MM.1S (cell line): ENCODE data around the gene EPX.

Source experiments
- DNase-seq: peaks from one replicate; pipeline ENCODE4 v3.0.0-alpha.2; 2015
- H2AFZ ChIP-seq: fragments of 300-600 bp; sonication (generic); 2 replicates; pipeline ENCODE4 v1.6.0; 2016; ENCODE audit warnings: antibody characterized with exemption, low read length
- H3F3A ChIP-seq: fragments of 300-600 bp; sonication (generic); 2 replicates; pipeline ENCODE4 v1.6.1; 2016; ENCODE audit warnings: mild to moderate bottlenecking, antibody characterized with exemption, low read length, moderate library complexity, mixed read lengths; ENCODE audit not compliant: insufficient read depth
- H3K27ac ChIP-seq: fragments of 300-600 bp; sonication (generic); 2 replicates; pipeline ENCODE4 v1.5.1; 2016; ENCODE audit warnings: mild to moderate bottlenecking, low read length
- H3K27me3 ChIP-seq: fragments of 300-600 bp; sonication (generic); replicated peaks from 2 replicates; pipeline ENCODE4 v1.6.0; 2016; ENCODE audit warnings: low read length; ENCODE audit not compliant: insufficient read depth
- H3K36me3 ChIP-seq: fragments of 300-600 bp; sonication (generic); replicated peaks from 2 replicates; pipeline ENCODE4 v1.6.1; 2016; ENCODE audit warnings: mild to moderate bottlenecking, low read length, mixed read lengths; ENCODE audit not compliant: insufficient read depth
- H3K4me1 ChIP-seq: fragments of 300-600 bp; sonication (generic); 2 replicates; pipeline ENCODE4 v1.6.1; 2016; ENCODE audit warnings: low read length, mixed read lengths
- H3K4me2 ChIP-seq: fragments of 300-600 bp; sonication (generic); 2 replicates; pipeline ENCODE4 v1.6.0; 2016; ENCODE audit warnings: low read depth, low read length
- H3K4me3 ChIP-seq: fragments of 300-600 bp; sonication (generic); 2 replicates; pipeline ENCODE4 v1.5.1; 2016; ENCODE audit warnings: low read length, mixed read lengths
- H3K79me2 ChIP-seq: fragments of 300-600 bp; sonication (generic); 2 replicates; pipeline ENCODE4 v1.6.1; 2016; ENCODE audit warnings: mixed run types, low read length, mixed read lengths
- H3K9ac ChIP-seq: fragments of 300-600 bp; sonication (generic); 2 replicates; pipeline ENCODE4 v1.6.1; 2016; ENCODE audit warnings: low read length, mixed read lengths
- H3K9me2 ChIP-seq: fragments of 300-600 bp; sonication (generic); replicated peaks from 2 replicates; pipeline ENCODE4 v1.6.1; 2016; ENCODE audit warnings: mild to moderate bottlenecking, low read length, mixed read lengths; ENCODE audit not compliant: insufficient read depth
- H3K9me3 ChIP-seq: fragments of 300-600 bp; sonication (generic); replicated peaks from 2 replicates; pipeline ENCODE4 v1.6.1; 2016; ENCODE audit warnings: mild to moderate bottlenecking, low read length, mixed read lengths; ENCODE audit not compliant: insufficient read depth
- H4K20me1 ChIP-seq: fragments of 300-600 bp; sonication (generic); 2 replicates; pipeline ENCODE4 v1.6.1; 2016; ENCODE audit warnings: mild to moderate bottlenecking, low read length, moderate library complexity, mixed read lengths; ENCODE audit not compliant: insufficient read depth
- CTCF ChIP-seq: fragments of 300-600 bp; sonication (generic); IDR thresholded peaks from 2 replicates; pipeline ENCODE4 v1.5.1; 2016; ENCODE audit warnings: antibody characterized with exemption, low read length, mixed read lengths
- EZH2 ChIP-seq: fragments of 300-600 bp; sonication (generic); optimal IDR thresholded peaks from 2 replicates; pipeline ENCODE3; 2017; ENCODE audit warnings: low read depth, mild to moderate bottlenecking, antibody characterized with exemption, low read length, mixed read lengths
- EZH2phosphoT487 ChIP-seq: fragments of 300-600 bp; sonication (generic); IDR thresholded peaks from 2 replicates; pipeline ENCODE4 v1.6.1; 2018; ENCODE audit warnings: antibody characterized with exemption, low read length

The EPX gene

GRCh38 chr17:58205936-58206335 is 13.4 kb downstream of the EPX start:
- no peak overlapping the region for H3K27ac ChIP-seq
- no peak for TF ChIP-seq CTCF
- TF ChIP-seq EZH2phosphoT487: no peak
- no peak for TF ChIP-seq EZH2
- H3K9ac ChIP-seq: no peak overlapping the region
- H3K27me3 ChIP-seq: peaks cover 19% of the 10 kb centered on the region
- H3K9me2 ChIP-seq: no peaks in the 10 kb centered on the region
- H3K36me3 ChIP-seq: no peaks in the 10 kb centered on the region
- H3K9me3 ChIP-seq: no peaks in the 10 kb centered on the region
- H3K4me1 ChIP-seq: no peaks in the 10 kb centered on the region
- H3F3A ChIP-seq: no peaks in the 10 kb centered on the region
- H4K20me1 ChIP-seq: no peaks in the 10 kb centered on the region
- no peak overlapping the region for H3K4me2 ChIP-seq
- no peak for DNase-seq
- no peak overlapping the region for H2AFZ ChIP-seq
- H3K4me3 ChIP-seq: no peak overlapping the region
- no peaks in the 10 kb centered on the region for H3K79me2 ChIP-seq

DNA sequence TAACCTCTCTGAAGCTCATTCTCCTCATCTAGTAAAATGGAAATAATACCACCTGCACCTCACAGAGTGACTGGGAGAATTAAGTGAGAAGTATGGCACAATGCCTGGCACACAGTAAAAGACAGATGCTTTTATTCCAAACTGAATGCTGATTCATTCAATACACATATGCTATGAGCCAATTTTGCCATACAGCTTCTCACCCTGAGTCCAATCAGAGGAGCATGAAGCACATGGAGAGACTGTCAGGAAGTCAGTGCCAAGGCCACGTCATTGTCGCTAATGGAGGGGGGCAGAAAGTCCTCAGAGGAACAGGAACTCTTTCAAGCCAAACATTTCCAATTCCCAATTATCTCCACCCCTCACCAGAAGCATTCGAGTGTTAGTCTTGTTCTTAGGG is 14.9 kb downstream of the EPX start:
- no peak for TF ChIP-seq EZH2phosphoT487
- TF ChIP-seq EZH2: no peak
- TF ChIP-seq CTCF: no peak
- no peaks in the 10 kb centered on the region for H3F3A ChIP-seq
- H3K4me3 ChIP-seq: no peak overlapping the region
- H3K4me2 ChIP-seq: no peak overlapping the region
- no peak for DNase-seq
- no peaks in the 10 kb centered on the region for H4K20me1 ChIP-seq
- H3K9ac ChIP-seq: no peak overlapping the region
- H3K9me3 ChIP-seq: no peaks in the 10 kb centered on the region
- no peaks in the 10 kb centered on the region for H3K4me1 ChIP-seq
- no peak overlapping the region for H3K27ac ChIP-seq
- no peaks in the 10 kb centered on the region for H3K79me2 ChIP-seq
- no peaks in the 10 kb centered on the region for H3K9me2 ChIP-seq
- peaks cover 6% of the 10 kb centered on the region; the same call in 1 of the 2 replicates for H3K27me3 ChIP-seq
- no peak overlapping the region for H2AFZ ChIP-seq
- no peaks in the 10 kb centered on the region for H3K36me3 ChIP-seq

DNA sequence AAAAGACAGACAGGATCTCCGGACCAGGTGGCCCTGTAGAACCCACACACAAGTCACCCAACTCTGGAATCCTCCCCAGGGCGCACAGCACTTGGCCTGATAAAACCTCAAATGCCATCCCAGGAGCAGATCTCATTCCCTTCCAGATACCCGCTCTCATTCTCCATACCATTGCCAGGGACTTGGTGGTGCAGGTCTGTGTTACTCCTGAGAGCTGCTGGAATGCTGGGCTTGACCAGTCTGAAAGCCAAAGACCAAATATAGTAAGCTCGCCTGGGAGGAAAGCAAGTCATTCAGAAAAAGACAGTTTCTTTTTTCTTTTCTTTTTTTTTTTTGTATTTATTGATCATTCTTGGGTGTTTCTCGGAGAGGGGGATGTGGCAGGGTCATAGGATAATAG is 15.8 kb downstream of the EPX start:
- Histone ChIP-seq H3K4me2 (no peak overlapping the region), H3K4me3 (no peak overlapping the region), H3K79me2 (no peaks in the 10 kb centered on the region), H3K27ac (no peak overlapping the region), H2AFZ (no peak overlapping the region), H3F3A (no peaks in the 10 kb centered on the region), H4K20me1 (no peaks in the 10 kb centered on the region), H3K27me3 (peaks cover under 1% of the 10 kb centered on the region; the same call in 1 of the 2 replicates), H3K9ac (no peak overlapping the region), H3K36me3 (no peaks in the 10 kb centered on the region), H3K9me3 (no peaks in the 10 kb centered on the region), H3K4me1 (no peaks in the 10 kb centered on the region), H3K9me2 (no peaks in the 10 kb centered on the region)
- no peak for TF ChIP-seq EZH2
- no peak for TF ChIP-seq EZH2phosphoT487
- TF ChIP-seq CTCF: no peak
- no peak for DNase-seq
